Calu3 (cell line): ENCODE data around the gene ARMC5. TPM values are rescaled to one million over a fixed set of nuclear protein-coding genes. Genes with fewer than 3 reads are reported as not detected.

ENCODE experiments used
- BruUV-seq: library from RNA; stranded (reverse); fragments of 400-500 nt; replicated peaks from 2 replicates; lab custom pipeline; 2021; lab: Mats Ljungman, UMichigan
- CTCF ChIA-PET: fragments of 300-600 bp; sonication (Branson Sonifier 250); formaldehyde crosslinking; loops from one replicate; lab custom pipeline; 2022; ENCODE audit warnings: antibody characterized with exemption; lab: Charles Lee
- DNase-seq: peaks from one replicate; pipeline ENCODE4 v3.0.0; 2022
- H3K27ac Mint-ChIP-seq: one replicate; pipeline ENCODE4 v1.8.0; 2022; ENCODE audit warnings: mixed read lengths; ENCODE audit not compliant: unreplicated experiment
- H3K27me3 Mint-ChIP-seq: one replicate; pipeline ENCODE4 v1.8.0; 2022; ENCODE audit warnings: mixed read lengths; ENCODE audit not compliant: unreplicated experiment
- H3K36me3 Mint-ChIP-seq: one replicate; pipeline ENCODE4 v1.8.0; 2022; ENCODE audit warnings: mild to moderate bottlenecking, moderate library complexity, mixed read lengths; ENCODE audit not compliant: insufficient read depth, unreplicated experiment
- H3K4me1 Mint-ChIP-seq: one replicate; pipeline ENCODE4 v1.8.0; 2022; ENCODE audit warnings: mild to moderate bottlenecking, low read depth, mixed read lengths; ENCODE audit not compliant: unreplicated experiment
- H3K4me3 Mint-ChIP-seq: one replicate; pipeline ENCODE4 v1.8.0; 2022; ENCODE audit warnings: mild to moderate bottlenecking, low read depth, moderate library complexity, mixed read lengths; ENCODE audit not compliant: unreplicated experiment
- H3K9me3 Mint-ChIP-seq: one replicate; pipeline ENCODE4 v1.8.0; 2022; ENCODE audit warnings: low read depth, mixed read lengths; ENCODE audit not compliant: unreplicated experiment
- CTCF ChIP-seq: fragments of 200-600 bp; IDR thresholded peaks from one replicate; pipeline ENCODE4 v1.8.0; 2022; ENCODE audit warnings: antibody characterized with exemption; ENCODE audit not compliant: unreplicated experiment
- intact Hi-C: fragments of 100-400 bp; cut with micrococcal nuclease; formaldehyde crosslinking; loops from one replicate; pipeline ENCODE4 v1.10.0; 2022; ENCODE audit not compliant: unreplicated experiment
- total RNA-seq: library from RNA; stranded (reverse); gene quantifications from 2 replicates; pipeline ENCODE4 v1.2.3, GENCODE V29; 2022

The ARMC5 gene
- total RNA-seq, 1 experiment from 2014 or later: 13.6 TPM

- Mint-ChIP-seq H3K27me3 (peaks cover 27% of the 10 kb centered on the region), H3K9me3 (peaks cover 8% of the 10 kb centered on the region), H3K4me1 (peaks cover 9% of the 10 kb centered on the region), H3K36me3 (peaks cover 6% of the 10 kb centered on the region), H3K27ac (no peak overlapping the region), H3K4me3 (no peak overlapping the region)
- BruUV-seq: no TSS peak
- intact Hi-C loops: no loop called here
- CTCF ChIA-PET: interaction anchor here (0.7 kb wide), 1 partner anchor 159 kb away, joined by 4 read pairs; the partner anchor contains the start of gene ITGAX
- TF ChIP-seq CTCF: no peak
- no peak for DNase-seq
Measured at GRCh38 chr16:31513884-31514283, 54.6 kb downstream of the ARMC5 start.

Other genes starting within 250 kb of the ARMC5 start
- gene TRIM72, start 245.4 kb upstream of the ARMC5 start, total RNA-seq: not detected in 2 replicates
- not detected in 2 replicates for gene PYDC1, start 242.4 kb upstream of the ARMC5 start, total RNA-seq
- gene ITGAM, start 199.5 kb upstream of the ARMC5 start, total RNA-seq: 2.1 and 3.1 TPM in 2 replicates
- gene ITGAX, start 104.3 kb upstream of the ARMC5 start, total RNA-seq: 1.6 and 3.9 TPM in 2 replicates
- gene ITGAD, start 66.2 kb upstream of the ARMC5 start, total RNA-seq: not detected in 2 replicates
- gene COX6A2, start 31.1 kb upstream of the ARMC5 start, total RNA-seq: not detected in 2 replicates
- gene ZNF843, start 16.7 kb upstream of the ARMC5 start, total RNA-seq: 0.17 TPM in 1 of 2 replicates, not detected in the other
- gene TGFB1I1, start 12.7 kb downstream of the ARMC5 start, total RNA-seq: 14.5 and 18.7 TPM in 2 replicates
- gene SLC5A2, start 23.6 kb downstream of the ARMC5 start, total RNA-seq: 0.54 and 1.6 TPM in 2 replicates
- gene RUSF1, start 48.9 kb downstream of the ARMC5 start, total RNA-seq: 96.0 and 105 TPM in 2 replicates
- not detected in 2 replicates for gene AHSP, start 68.4 kb downstream of the ARMC5 start, total RNA-seq